MM.1S (cell line): Measurements from ENCODE around the gene DEPDC5.
A peak's percentile ranks its signal among the peaks of the same experiment; 100 is the strongest.

ENCODE experiments used
- DNase-seq: peaks from one replicate; pipeline ENCODE4 v3.0.0-alpha.2; 2015
- H2AFZ ChIP-seq: fragments of 300-600 bp; sonication (generic); 2 replicates; pipeline ENCODE4 v1.6.0; 2016; ENCODE audit warnings: antibody characterized with exemption, low read length
- H3F3A ChIP-seq: fragments of 300-600 bp; sonication (generic); 2 replicates; pipeline ENCODE4 v1.6.1; 2016; ENCODE audit warnings: mild to moderate bottlenecking, antibody characterized with exemption, low read length, moderate library complexity, mixed read lengths; ENCODE audit not compliant: insufficient read depth
- H3K27ac ChIP-seq: fragments of 300-600 bp; sonication (generic); 2 replicates; pipeline ENCODE4 v1.5.1; 2016; ENCODE audit warnings: mild to moderate bottlenecking, low read length
- H3K27me3 ChIP-seq: fragments of 300-600 bp; sonication (generic); replicated peaks from 2 replicates; pipeline ENCODE4 v1.6.0; 2016; ENCODE audit warnings: low read length; ENCODE audit not compliant: insufficient read depth
- H3K36me3 ChIP-seq: fragments of 300-600 bp; sonication (generic); replicated peaks from 2 replicates; pipeline ENCODE4 v1.6.1; 2016; ENCODE audit warnings: mild to moderate bottlenecking, low read length, mixed read lengths; ENCODE audit not compliant: insufficient read depth
- H3K4me1 ChIP-seq: fragments of 300-600 bp; sonication (generic); 2 replicates; pipeline ENCODE4 v1.6.1; 2016; ENCODE audit warnings: low read length, mixed read lengths
- H3K4me2 ChIP-seq: fragments of 300-600 bp; sonication (generic); 2 replicates; pipeline ENCODE4 v1.6.0; 2016; ENCODE audit warnings: low read depth, low read length
- H3K4me3 ChIP-seq: fragments of 300-600 bp; sonication (generic); 2 replicates; pipeline ENCODE4 v1.5.1; 2016; ENCODE audit warnings: low read length, mixed read lengths
- H3K79me2 ChIP-seq: fragments of 300-600 bp; sonication (generic); 2 replicates; pipeline ENCODE4 v1.6.1; 2016; ENCODE audit warnings: mixed run types, low read length, mixed read lengths
- H3K9ac ChIP-seq: fragments of 300-600 bp; sonication (generic); 2 replicates; pipeline ENCODE4 v1.6.1; 2016; ENCODE audit warnings: low read length, mixed read lengths
- H3K9me2 ChIP-seq: fragments of 300-600 bp; sonication (generic); replicated peaks from 2 replicates; pipeline ENCODE4 v1.6.1; 2016; ENCODE audit warnings: mild to moderate bottlenecking, low read length, mixed read lengths; ENCODE audit not compliant: insufficient read depth
- H3K9me3 ChIP-seq: fragments of 300-600 bp; sonication (generic); replicated peaks from 2 replicates; pipeline ENCODE4 v1.6.1; 2016; ENCODE audit warnings: mild to moderate bottlenecking, low read length, mixed read lengths; ENCODE audit not compliant: insufficient read depth
- H4K20me1 ChIP-seq: fragments of 300-600 bp; sonication (generic); 2 replicates; pipeline ENCODE4 v1.6.1; 2016; ENCODE audit warnings: mild to moderate bottlenecking, low read length, moderate library complexity, mixed read lengths; ENCODE audit not compliant: insufficient read depth
- CTCF ChIP-seq: fragments of 300-600 bp; sonication (generic); IDR thresholded peaks from 2 replicates; pipeline ENCODE4 v1.5.1; 2016; ENCODE audit warnings: antibody characterized with exemption, low read length, mixed read lengths
- EZH2 ChIP-seq: fragments of 300-600 bp; sonication (generic); optimal IDR thresholded peaks from 2 replicates; pipeline ENCODE3; 2017; ENCODE audit warnings: low read depth, mild to moderate bottlenecking, antibody characterized with exemption, low read length, mixed read lengths
- EZH2phosphoT487 ChIP-seq: fragments of 300-600 bp; sonication (generic); IDR thresholded peaks from 2 replicates; pipeline ENCODE4 v1.6.1; 2018; ENCODE audit warnings: antibody characterized with exemption, low read length

The DEPDC5 gene

GRCh38 chr22:31752096-31752847, 1.5 kb upstream of the DEPDC5 start:
- Histone ChIP-seq H3K4me1 (peaks cover 11% of the 10 kb centered on the region), H2AFZ (peak overlapping the region; percentile 77; the same call in 1 of the 2 replicates), H3K9me3 (no peaks in the 10 kb centered on the region), H4K20me1 (no peaks in the 10 kb centered on the region), H3K79me2 (peaks cover 53% of the 10 kb centered on the region), H3K9ac (no peak overlapping the region), H3F3A (peaks cover 9% of the 10 kb centered on the region; the same call in 1 of the 2 replicates), H3K36me3 (no peaks in the 10 kb centered on the region), H3K4me2 (peak overlapping the region; percentile 86; the same call in 1 of the 2 replicates), H3K4me3 (no peak overlapping the region), H3K9me2 (no peaks in the 10 kb centered on the region), H3K27ac (no peak overlapping the region), H3K27me3 (no peaks in the 10 kb centered on the region)
- TF ChIP-seq EZH2 = no peak
- no peak for TF ChIP-seq EZH2phosphoT487
- TF ChIP-seq CTCF = no peak
- DNase-seq = no peak

GRCh38 chr22:31753005-31753633, 700 bp upstream of the DEPDC5 start:
- Histone ChIP-seq H3K4me1 (peaks cover 11% of the 10 kb centered on the region), H3K9ac (peak overlapping the region; percentile 77), H3F3A (peaks cover 9% of the 10 kb centered on the region; the same call in 1 of the 2 replicates), H3K36me3 (no peaks in the 10 kb centered on the region), H2AFZ (peak overlapping the region; percentile 77), H3K4me2 (peak overlapping the region; percentile 86), H3K9me2 (no peaks in the 10 kb centered on the region), H3K27ac (peak overlapping the region; percentile 80), H3K4me3 (peak overlapping the region; percentile 85), H3K9me3 (no peaks in the 10 kb centered on the region), H3K79me2 (peaks cover 45% of the 10 kb centered on the region), H3K27me3 (no peaks in the 10 kb centered on the region), H4K20me1 (no peaks in the 10 kb centered on the region)
- DNase-seq = no peak
- TF ChIP-seq EZH2phosphoT487 (no peak), CTCF (no peak), EZH2 (no peak)

- Histone ChIP-seq H3F3A (peaks cover 7% of the 10 kb centered on the region; the same call in 1 of the 2 replicates), H3K9ac (peak overlapping the region; percentile 72), H3K4me1 (peaks cover 11% of the 10 kb centered on the region), H3K36me3 (no peaks in the 10 kb centered on the region), H3K9me3 (no peaks in the 10 kb centered on the region), H3K9me2 (no peaks in the 10 kb centered on the region), H2AFZ (peak overlapping the region; percentile 78), H3K27me3 (no peaks in the 10 kb centered on the region), H3K27ac (peak overlapping the region; percentile 23; the same call in 1 of the 2 replicates), H4K20me1 (no peaks in the 10 kb centered on the region), H3K4me3 (peak overlapping the region; percentile 85), H3K4me2 (peak overlapping the region; percentile 92), H3K79me2 (peaks cover 28% of the 10 kb centered on the region)
- DNase-seq = no peak
- TF ChIP-seq EZH2phosphoT487 (no peak), EZH2 (no peak), CTCF (no peak)
Observed at GRCh38 chr22:31754813-31755212, 994 bp downstream of the DEPDC5 start.
